NCI-H526 (cell line): ENCODE measurements around the gene UTS2R.
"Not testable (repeated sequence)": the region's sequence is repeated elsewhere in the genome, so short reads cannot be mapped to it uniquely, and the experiment has no call there.

Source experiments
- DNase-seq, 2 experiments: peaks; one replicate each; lab custom pipeline; 2025; lab: John Stamatoyannopoulos, UW

The UTS2R gene

GRCh38 chr17:82375359-82376041 is 3.9 kb downstream of the UTS2R start:
- no peak for DNase-seq

GRCh38 chr17:82376042-82376730 is 4.6 kb downstream of the UTS2R start:
- DNase-seq: no peak

GRCh38 chr17:82377294-82377693 is 5.7 kb downstream of the UTS2R start:
- not testable (repeated sequence) for DNase-seq

GRCh38 chr17:82377924-82378740 is 6.6 kb downstream of the UTS2R start:
- DNase-seq: no peak

- no peak for DNase-seq
These were observed 7.1 kb downstream of the UTS2R start for GRCh38 chr17:82378741-82379021.

- no peak for DNase-seq
These were observed 9.5 kb downstream of the UTS2R start for GRCh38 chr17:82380860-82381702.

GRCh38 chr17:82381703-82382009 is 10.1 kb downstream of the UTS2R start:
- not testable (repeated sequence) for DNase-seq

GRCh38 chr17:82382220-82382932 is 10.8 kb downstream of the UTS2R start:
- DNase-seq: not testable (repeated sequence)

- DNase-seq: no peak
These were observed 11.3 kb downstream of the UTS2R start for GRCh38 chr17:82382933-82383255.

- DNase-seq: peak in 1 of 2 experiments; percentile 62
These were observed 11.8 kb downstream of the UTS2R start for GRCh38 chr17:82383411-82383810.

GRCh38 chr17:82384051-82384729 is 12.6 kb downstream of the UTS2R start:
- DNase-seq: peak in 1 of 2 experiments; percentile 79

- DNase-seq: peak; percentile 43 to 90
These were observed 13.3 kb downstream of the UTS2R start for GRCh38 chr17:82384730-82385481.

GRCh38 chr17:82385559-82386254 is 14.1 kb downstream of the UTS2R start:
- DNase-seq: no peak

GRCh38 chr17:82386255-82386831 is 14.8 kb downstream of the UTS2R start:
- DNase-seq: no peak

GRCh38 chr17:82386881-82387704 is 15.5 kb downstream of the UTS2R start:
- peak in 1 of 2 experiments; percentile 37 for DNase-seq

- DNase-seq: no peak
These were observed 16.1 kb downstream of the UTS2R start for GRCh38 chr17:82387705-82388106.

- no peak for DNase-seq
These were observed 16.8 kb downstream of the UTS2R start for GRCh38 chr17:82388223-82388921.

GRCh38 chr17:82388922-82389283 is 17.3 kb downstream of the UTS2R start:
- no peak for DNase-seq
